Activated naive CD4-positive, alpha-beta T cell treated with anti-CD3 and anti-CD28 coated beads, Interleukin-2, amount 50 U/mL, for 16 hours (primary cell): Measurements from ENCODE around the gene LYG2.
"Not testable (repeated sequence)": the region's sequence is repeated elsewhere in the genome, so short reads cannot be mapped to it uniquely, and the experiment has no call there.

Experiments used
- DNase-seq: peaks from one replicate; pipeline ENCODE4 v3.0.0-alpha.2; 2020

Gene LYG2

GRCh38 chr2:99200076-99200800 lies 55.2 kb downstream of the LYG2 start:
- no peak for DNase-seq

GRCh38 chr2:99198103-99198841 lies 57.2 kb downstream of the LYG2 start:
- no peak for DNase-seq

- not testable (repeated sequence) for DNase-seq
These were observed 63.1 kb downstream of the LYG2 start for GRCh38 chr2:99192364-99192763.
